Endothelial cell of umbilical vein (primary cell): ENCODE measurements around the gene HSDL2. TPM values are rescaled to one million over a fixed set of nuclear protein-coding genes. Genes with fewer than 3 reads are reported as not detected.

Experiments used
- BruUV-seq: library from RNA; stranded (reverse); fragments of 400-500 nt; replicated peaks from 2 replicates; lab custom pipeline; 2021; lab: Mats Ljungman, UMichigan
- CTCF ChIA-PET: fragments of 300-600, 350-600 bp; sonication (Branson Sonifier 250); formaldehyde crosslinking; loops from one replicate; lab custom pipeline; 2021; ENCODE audit warnings: antibody characterized with exemption, inconsistent platforms; lab: Charles Lee
- POLR2A ChIA-PET: fragments of 300-600, 350-600 bp; sonication (Branson Sonifier 250); formaldehyde crosslinking; loops from one replicate; lab custom pipeline; 2021; ENCODE audit warnings: antibody characterized with exemption, inconsistent platforms; lab: Charles Lee
- DNase-seq: peaks from one replicate; pipeline ENCODE4 v3.0.0-alpha.2; 2011; ENCODE audit warnings: low read depth, low spot score
- FAIRE-seq: peaks from 2 replicates; lab custom pipeline; 2011; peaks lifted over from hg19 to GRCh38; lab: Jason Lieb, UNC
- H2AFZ ChIP-seq: 2 replicates; pipeline ENCODE4 v1.6.0; 2012; ENCODE audit warnings: low read depth, low read length, control low read depth, inconsistent platforms
- H3K27ac ChIP-seq: 2 replicates; pipeline ENCODE4 v1.5.1; 2011; ENCODE audit warnings: low read depth, mild to moderate bottlenecking, control low read depth, low read length, moderate library complexity; ENCODE audit not compliant: insufficient read depth
- H3K27me3 ChIP-seq, 2 experiments: 2 replicates each; pipeline versions ENCODE4 v1.6.0 to v1.6.1; 2011; ENCODE audit warnings: low read length in 2 of 2, mixed read lengths in 1 of 2; ENCODE audit not compliant: control insufficient read depth in 2 of 2, insufficient read depth in 2 of 2
- H3K36me3 ChIP-seq, 2 experiments: 2 replicates in 1 of 2; 3 replicates in 1 of 2; pipeline ENCODE4 v1.5.1; 2011; ENCODE audit warnings: low read length in 2 of 2, mild to moderate bottlenecking in 1 of 2, moderate library complexity in 1 of 2; ENCODE audit not compliant: control insufficient read depth in 2 of 2, insufficient read depth in 2 of 2; ENCODE audit errors: extremely low read depth in 1 of 2
- H3K4me1 ChIP-seq: 3 replicates; pipeline ENCODE4 v1.5.1; 2011; ENCODE audit warnings: mild to moderate bottlenecking, low read length; ENCODE audit not compliant: control insufficient read depth, insufficient read depth; ENCODE audit errors: extremely low read depth
- H3K4me2 ChIP-seq: 2 replicates; pipeline ENCODE4 v1.6.1; 2011; ENCODE audit warnings: low read length, control low read depth, mixed read lengths; ENCODE audit not compliant: insufficient read depth
- H3K4me3 ChIP-seq, 3 experiments: fragments of 200-600 bp in 1 of 3; sonication (generic), shearing (Covaris generic) in 1 of 3; replicated peaks in 1 of 3; 2 replicates each; pipeline ENCODE4 v1.5.1; 2011 to 2016; ENCODE audit warnings: control low read depth in 3 of 3, low read length in 3 of 3, mild to moderate bottlenecking in 2 of 3, inconsistent platforms in 1 of 3, low read depth in 1 of 3, moderate library complexity in 1 of 3; ENCODE audit not compliant: insufficient read depth in 1 of 3
- H3K79me2 ChIP-seq: 2 replicates; pipeline ENCODE4 v1.6.0; 2012; ENCODE audit warnings: low read length, inconsistent platforms; ENCODE audit not compliant: control insufficient read depth, insufficient read depth
- H3K9ac ChIP-seq: replicated peaks from 2 replicates; pipeline ENCODE3; 2011; ENCODE audit warnings: low read length, control low read depth; ENCODE audit not compliant: insufficient read depth; ENCODE audit errors: extremely low read depth
- H3K9me1 ChIP-seq: replicated peaks from 3 replicates; pipeline ENCODE4 v1.6.0; 2011; ENCODE audit warnings: mild to moderate bottlenecking, low read length; ENCODE audit not compliant: control insufficient read depth, insufficient read depth; ENCODE audit errors: extremely low read depth
- H3K9me3 ChIP-seq: replicated peaks from 2 replicates; pipeline ENCODE4 v1.5.1; 2012; ENCODE audit warnings: low read length, inconsistent platforms; ENCODE audit not compliant: control insufficient read depth, insufficient read depth
- H4K20me1 ChIP-seq: replicated peaks from 2 replicates; pipeline ENCODE3; 2011; ENCODE audit warnings: mild to moderate bottlenecking, low read length; ENCODE audit not compliant: control insufficient read depth, insufficient read depth; ENCODE audit errors: extremely low read depth
- EZH2 ChIP-seq: IDR thresholded peaks from 2 replicates; pipeline ENCODE4 v1.6.1; 2012; ENCODE audit warnings: borderline replicate concordance, low read depth, mild to moderate bottlenecking, moderate library complexity, low read length, inconsistent platforms; ENCODE audit not compliant: severe bottlenecking
- FOS ChIP-seq: IDR thresholded peaks from 2 replicates; pipeline ENCODE4 v1.6.1; 2011; ENCODE audit warnings: mild to moderate bottlenecking, low read length, moderate library complexity, borderline replicate concordance; ENCODE audit not compliant: insufficient read depth
- GATA2 ChIP-seq: IDR thresholded peaks from 2 replicates; pipeline ENCODE4 v1.7.0; 2011; ENCODE audit warnings: low read depth, mild to moderate bottlenecking, moderate library complexity, mixed read lengths, low read length; ENCODE audit not compliant: insufficient read length, insufficient read depth
- JUN ChIP-seq: IDR thresholded peaks from 2 replicates; pipeline ENCODE4 v1.6.1; 2011; ENCODE audit warnings: borderline replicate concordance, low read depth; ENCODE audit not compliant: insufficient read length, insufficient read depth
- MAX ChIP-seq: IDR thresholded peaks from 2 replicates; pipeline ENCODE4 v1.6.1; 2011; ENCODE audit not compliant: insufficient read depth, insufficient read length
- MYC ChIP-seq: IDR thresholded peaks from one replicate; pipeline ENCODE4 v1.6.1; 2011; ENCODE audit warnings: mild to moderate bottlenecking, low read depth, low read length
- POLR2A ChIP-seq: IDR thresholded peaks from 2 replicates; pipeline ENCODE4 v1.6.1; 2012; ENCODE audit warnings: low read depth, mild to moderate bottlenecking, control low read depth, low read length
- POLR2AphosphoS5 ChIP-seq: IDR thresholded peaks from 2 replicates; pipeline ENCODE4 v1.6.1; 2012; ENCODE audit warnings: low read depth, mild to moderate bottlenecking, control low read depth, low read length, moderate library complexity; ENCODE audit not compliant: insufficient read depth
- dilution Hi-C: fragments of 300-500 bp; cut with MboI; formaldehyde crosslinking; loops from one replicate; pipeline ENCODE4 v1.15.0; 2019; ENCODE audit warnings: low sequenced_read_pairs; ENCODE audit not compliant: extremely low pct_ligation_motif_present
- intact Hi-C: fragments of 100-400 bp; cut with micrococcal nuclease; formaldehyde crosslinking; loops from one replicate; pipeline ENCODE4 v1.10.0; 2022
- polyA plus RNA-seq, 4 experiments: library from polyadenylated mRNA; depleted of rRNA in 3 of 4; stranded (reverse) in 3 of 4; unstranded in 1 of 4; fragments of >200 nt; gene quantifications; 2 replicates each; pipeline versions ENCODE4 v1.2.1 to v1.2.3, GENCODE V29; 2011 to 2012; ENCODE audit warnings: missing spikeins in 1 of 4
- total RNA-seq: library from RNA; stranded (reverse); gene quantifications from 2 replicates; pipeline ENCODE4 v1.2.3, GENCODE V29; 2021

Gene HSDL2
- total and polyA plus RNA-seq, 2 donors (not counting 3 experiments of a cell fraction or from before 2014, with no cell fraction given): 5.6 to 22.1 TPM

DNA sequence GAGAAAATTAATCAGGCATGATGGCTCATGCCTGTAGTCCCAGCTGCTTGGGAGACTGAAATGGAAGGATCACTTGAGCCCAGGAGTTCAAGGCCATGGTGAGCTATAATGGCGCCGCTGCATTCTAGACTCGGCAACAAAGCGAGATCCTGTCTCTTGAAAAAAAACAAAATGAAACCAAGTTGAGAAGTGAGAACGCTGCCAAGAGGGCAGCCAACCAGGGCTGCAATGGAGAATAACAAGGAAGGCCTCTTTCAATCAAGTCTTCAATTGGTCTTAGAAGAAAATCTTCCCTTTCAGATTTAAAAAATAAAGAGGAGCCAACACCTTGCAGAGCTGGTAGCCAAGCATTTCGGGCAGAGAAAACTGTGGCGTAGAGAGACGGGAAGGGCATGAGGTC is 121.4 kb downstream of the HSDL2 start:
- POLR2A ChIA-PET: no interaction called here
- no TSS peak for BruUV-seq

DNA sequence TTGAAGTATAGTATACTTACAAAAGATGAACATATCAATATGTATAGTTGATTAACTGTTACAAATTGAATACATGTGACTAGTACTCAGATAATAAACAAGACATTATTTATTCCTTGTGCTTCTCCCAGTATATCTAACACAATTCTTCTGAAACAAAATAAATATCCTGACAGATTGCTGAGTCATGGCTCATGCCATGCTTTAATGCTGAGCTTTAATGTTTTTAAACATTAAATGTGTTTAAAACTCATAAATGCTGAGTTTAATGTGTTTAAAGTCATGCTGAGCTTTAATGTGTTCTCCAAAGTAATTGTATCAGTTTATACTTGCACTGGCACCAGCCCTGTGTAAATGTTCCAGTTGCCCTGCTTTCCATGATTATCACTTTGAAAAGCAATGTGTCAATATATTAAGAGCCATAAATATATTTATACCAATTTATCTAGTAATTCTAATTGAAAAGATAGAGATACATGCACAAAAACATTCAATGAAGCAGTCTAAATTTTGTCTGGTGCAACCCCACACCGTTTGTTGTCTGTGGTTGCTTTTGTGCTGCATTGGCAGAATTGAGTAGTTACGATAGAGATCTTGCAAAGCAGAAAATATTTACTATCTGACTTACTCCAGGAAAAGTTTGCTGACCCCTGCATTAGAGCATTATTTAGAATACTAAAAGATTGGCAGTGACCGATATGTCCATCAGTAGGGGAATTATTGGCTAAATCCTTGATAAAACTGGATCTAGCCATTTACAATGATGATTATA is 122.5 kb downstream of the HSDL2 start:
- Histone ChIP-seq H3K9me3 (no peaks in the 10 kb centered on the region), H3K4me1 (peaks cover 6% of the 10 kb centered on the region), H3K27me3 (no peaks in the 10 kb centered on the region), H4K20me1 (no peaks in the 10 kb centered on the region), H2AFZ (no peak overlapping the region), H3K27ac (no peak overlapping the region), H3K9ac (no peak overlapping the region), H3K9me1 (no peaks in the 10 kb centered on the region), H3K79me2 (no peaks in the 10 kb centered on the region), H3K36me3 (no peaks in the 10 kb centered on the region), H3K4me3 (no peak overlapping the region), H3K4me2 (no peak overlapping the region)
- intact Hi-C loops (no loop called here), dilution Hi-C loops (no loop called here)
- peak; percentile 21 for DNase-seq
- no peak for TF ChIP-seq GATA2
- no peak for TF ChIP-seq POLR2AphosphoS5
- no peak for TF ChIP-seq MYC
- no peak for TF ChIP-seq FOS
- TF ChIP-seq EZH2: no peak
- no peak for TF ChIP-seq POLR2A
- no peak for TF ChIP-seq JUN
- no peak for TF ChIP-seq MAX
- ChIA-PET CTCF (interaction anchor here (0.9 kb wide), 1 partner anchor 78 kb away, joined by 3 read pairs; no protein-coding TSS in a partner anchor), POLR2A (no interaction called here)
- FAIRE-seq: no peak
- BruUV-seq: no TSS peak

More for the DNA sequence above, 121.4 kb downstream of the HSDL2 start:
- intact Hi-C loops (no loop called here), dilution Hi-C loops (no loop called here)
- no peaks in the 10 kb centered on the region for H3K36me3 ChIP-seq
- no peaks in the 10 kb centered on the region for H3K79me2 ChIP-seq
- TF ChIP-seq GATA2: no peak
- H3K9me3 ChIP-seq: no peaks in the 10 kb centered on the region
- no peak overlapping the region for H2AFZ ChIP-seq
- H3K27ac ChIP-seq: no peak overlapping the region
- H3K4me1 ChIP-seq: peaks cover 6% of the 10 kb centered on the region
- H3K9me1 ChIP-seq: no peaks in the 10 kb centered on the region
- no peak overlapping the region for H3K4me2 ChIP-seq
- CTCF ChIA-PET: interaction anchor here (1.3 kb wide), 1 partner anchor 15 kb away, joined by 3 read pairs; no protein-coding TSS in a partner anchor
- H3K9ac ChIP-seq: no peak overlapping the region
- FAIRE-seq (no peak), DNase-seq (no peak)
- no peaks in the 10 kb centered on the region for H3K27me3 ChIP-seq
- no peak overlapping the region for H3K4me3 ChIP-seq
- no peaks in the 10 kb centered on the region for H4K20me1 ChIP-seq
